ENCODE measurements around the gene MAGEF1.

DNA sequence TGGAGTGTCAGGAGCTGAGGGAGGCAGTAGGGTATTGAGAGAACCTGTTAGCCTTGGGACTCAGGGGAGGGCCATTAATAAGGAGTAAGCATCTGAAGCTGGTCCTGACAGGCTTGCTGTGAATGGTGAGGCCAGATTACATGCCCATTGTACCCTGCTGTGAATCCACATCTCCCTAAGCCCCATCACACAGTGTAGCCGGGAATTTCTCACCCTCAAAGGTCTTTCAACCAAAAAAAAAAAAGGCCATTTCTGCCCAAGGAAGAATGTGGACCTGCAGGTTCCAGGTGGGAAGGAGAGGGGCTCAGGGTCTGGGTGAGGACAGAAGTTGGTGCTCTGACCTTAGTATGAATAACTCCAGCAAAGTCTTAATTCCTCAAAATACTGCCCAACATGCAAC is 37.2 kb downstream of the MAGEF1 start:
- TF ChIP-seq EZH2 (IDR thresholded peaks at IDR 0.05; ENCODE audit: low read depth, unreplicated experiment): no peak
- TF ChIP-seq, protein P1, sequence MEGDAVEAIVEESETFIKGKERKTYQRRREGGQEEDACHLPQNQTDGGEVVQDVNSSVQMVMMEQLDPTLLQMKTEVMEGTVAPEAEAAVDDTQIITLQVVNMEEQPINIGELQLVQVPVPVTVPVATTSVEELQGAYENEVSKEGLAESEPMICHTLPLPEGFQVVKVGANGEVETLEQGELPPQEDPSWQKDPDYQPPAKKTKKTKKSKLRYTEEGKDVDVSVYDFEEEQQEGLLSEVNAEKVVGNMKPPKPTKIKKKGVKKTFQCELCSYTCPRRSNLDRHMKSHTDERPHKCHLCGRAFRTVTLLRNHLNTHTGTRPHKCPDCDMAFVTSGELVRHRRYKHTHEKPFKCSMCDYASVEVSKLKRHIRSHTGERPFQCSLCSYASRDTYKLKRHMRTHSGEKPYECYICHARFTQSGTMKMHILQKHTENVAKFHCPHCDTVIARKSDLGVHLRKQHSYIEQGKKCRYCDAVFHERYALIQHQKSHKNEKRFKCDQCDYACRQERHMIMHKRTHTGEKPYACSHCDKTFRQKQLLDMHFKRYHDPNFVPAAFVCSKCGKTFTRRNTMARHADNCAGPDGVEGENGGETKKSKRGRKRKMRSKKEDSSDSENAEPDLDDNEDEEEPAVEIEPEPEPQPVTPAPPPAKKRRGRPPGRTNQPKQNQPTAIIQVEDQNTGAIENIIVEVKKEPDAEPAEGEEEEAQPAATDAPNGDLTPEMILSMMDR (conservative IDR thresholded peaks at IDR 0.05; ENCODE audit: low read depth in 2 of 2): no peak
- TF ChIP-seq, protein P2, sequence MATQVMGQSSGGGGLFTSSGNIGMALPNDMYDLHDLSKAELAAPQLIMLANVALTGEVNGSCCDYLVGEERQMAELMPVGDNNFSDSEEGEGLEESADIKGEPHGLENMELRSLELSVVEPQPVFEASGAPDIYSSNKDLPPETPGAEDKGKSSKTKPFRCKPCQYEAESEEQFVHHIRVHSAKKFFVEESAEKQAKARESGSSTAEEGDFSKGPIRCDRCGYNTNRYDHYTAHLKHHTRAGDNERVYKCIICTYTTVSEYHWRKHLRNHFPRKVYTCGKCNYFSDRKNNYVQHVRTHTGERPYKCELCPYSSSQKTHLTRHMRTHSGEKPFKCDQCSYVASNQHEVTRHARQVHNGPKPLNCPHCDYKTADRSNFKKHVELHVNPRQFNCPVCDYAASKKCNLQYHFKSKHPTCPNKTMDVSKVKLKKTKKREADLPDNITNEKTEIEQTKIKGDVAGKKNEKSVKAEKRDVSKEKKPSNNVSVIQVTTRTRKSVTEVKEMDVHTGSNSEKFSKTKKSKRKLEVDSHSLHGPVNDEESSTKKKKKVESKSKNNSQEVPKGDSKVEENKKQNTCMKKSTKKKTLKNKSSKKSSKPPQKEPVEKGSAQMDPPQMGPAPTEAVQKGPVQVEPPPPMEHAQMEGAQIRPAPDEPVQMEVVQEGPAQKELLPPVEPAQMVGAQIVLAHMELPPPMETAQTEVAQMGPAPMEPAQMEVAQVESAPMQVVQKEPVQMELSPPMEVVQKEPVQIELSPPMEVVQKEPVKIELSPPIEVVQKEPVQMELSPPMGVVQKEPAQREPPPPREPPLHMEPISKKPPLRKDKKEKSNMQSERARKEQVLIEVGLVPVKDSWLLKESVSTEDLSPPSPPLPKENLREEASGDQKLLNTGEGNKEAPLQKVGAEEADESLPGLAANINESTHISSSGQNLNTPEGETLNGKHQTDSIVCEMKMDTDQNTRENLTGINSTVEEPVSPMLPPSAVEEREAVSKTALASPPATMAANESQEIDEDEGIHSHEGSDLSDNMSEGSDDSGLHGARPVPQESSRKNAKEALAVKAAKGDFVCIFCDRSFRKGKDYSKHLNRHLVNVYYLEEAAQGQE (IDR thresholded peaks at IDR 0.05; ENCODE audit: unreplicated experiment): no peak
- TF ChIP-seq CREB1 (CRISPR knock-in tag; IDR thresholded peaks at IDR 0.05; ENCODE audit: low read depth): no peak
- TF ChIP-seq EZH2phosphoT487 (IDR thresholded peaks at IDR 0.05; ENCODE audit: unreplicated experiment): no peak
- no peak for TF ChIP-seq POLR2AphosphoS5 (IDR thresholded peaks at IDR 0.05; ENCODE audit: low read depth)
- TF ChIP-seq ZNF331 (CRISPR knock-in tag; IDR thresholded peaks at IDR 0.05; ENCODE audit: low read depth): no peak
- TF ChIP-seq, protein P3, sequence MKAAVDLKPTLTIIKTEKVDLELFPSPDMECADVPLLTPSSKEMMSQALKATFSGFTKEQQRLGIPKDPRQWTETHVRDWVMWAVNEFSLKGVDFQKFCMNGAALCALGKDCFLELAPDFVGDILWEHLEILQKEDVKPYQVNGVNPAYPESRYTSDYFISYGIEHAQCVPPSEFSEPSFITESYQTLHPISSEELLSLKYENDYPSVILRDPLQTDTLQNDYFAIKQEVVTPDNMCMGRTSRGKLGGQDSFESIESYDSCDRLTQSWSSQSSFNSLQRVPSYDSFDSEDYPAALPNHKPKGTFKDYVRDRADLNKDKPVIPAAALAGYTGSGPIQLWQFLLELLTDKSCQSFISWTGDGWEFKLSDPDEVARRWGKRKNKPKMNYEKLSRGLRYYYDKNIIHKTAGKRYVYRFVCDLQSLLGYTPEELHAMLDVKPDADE (IDR thresholded peaks at IDR 0.05): no peak
- no peak for TF ChIP-seq ZNF114 (CRISPR knock-in tag; IDR thresholded peaks at IDR 0.05)
- TF ChIP-seq, protein P4, sequence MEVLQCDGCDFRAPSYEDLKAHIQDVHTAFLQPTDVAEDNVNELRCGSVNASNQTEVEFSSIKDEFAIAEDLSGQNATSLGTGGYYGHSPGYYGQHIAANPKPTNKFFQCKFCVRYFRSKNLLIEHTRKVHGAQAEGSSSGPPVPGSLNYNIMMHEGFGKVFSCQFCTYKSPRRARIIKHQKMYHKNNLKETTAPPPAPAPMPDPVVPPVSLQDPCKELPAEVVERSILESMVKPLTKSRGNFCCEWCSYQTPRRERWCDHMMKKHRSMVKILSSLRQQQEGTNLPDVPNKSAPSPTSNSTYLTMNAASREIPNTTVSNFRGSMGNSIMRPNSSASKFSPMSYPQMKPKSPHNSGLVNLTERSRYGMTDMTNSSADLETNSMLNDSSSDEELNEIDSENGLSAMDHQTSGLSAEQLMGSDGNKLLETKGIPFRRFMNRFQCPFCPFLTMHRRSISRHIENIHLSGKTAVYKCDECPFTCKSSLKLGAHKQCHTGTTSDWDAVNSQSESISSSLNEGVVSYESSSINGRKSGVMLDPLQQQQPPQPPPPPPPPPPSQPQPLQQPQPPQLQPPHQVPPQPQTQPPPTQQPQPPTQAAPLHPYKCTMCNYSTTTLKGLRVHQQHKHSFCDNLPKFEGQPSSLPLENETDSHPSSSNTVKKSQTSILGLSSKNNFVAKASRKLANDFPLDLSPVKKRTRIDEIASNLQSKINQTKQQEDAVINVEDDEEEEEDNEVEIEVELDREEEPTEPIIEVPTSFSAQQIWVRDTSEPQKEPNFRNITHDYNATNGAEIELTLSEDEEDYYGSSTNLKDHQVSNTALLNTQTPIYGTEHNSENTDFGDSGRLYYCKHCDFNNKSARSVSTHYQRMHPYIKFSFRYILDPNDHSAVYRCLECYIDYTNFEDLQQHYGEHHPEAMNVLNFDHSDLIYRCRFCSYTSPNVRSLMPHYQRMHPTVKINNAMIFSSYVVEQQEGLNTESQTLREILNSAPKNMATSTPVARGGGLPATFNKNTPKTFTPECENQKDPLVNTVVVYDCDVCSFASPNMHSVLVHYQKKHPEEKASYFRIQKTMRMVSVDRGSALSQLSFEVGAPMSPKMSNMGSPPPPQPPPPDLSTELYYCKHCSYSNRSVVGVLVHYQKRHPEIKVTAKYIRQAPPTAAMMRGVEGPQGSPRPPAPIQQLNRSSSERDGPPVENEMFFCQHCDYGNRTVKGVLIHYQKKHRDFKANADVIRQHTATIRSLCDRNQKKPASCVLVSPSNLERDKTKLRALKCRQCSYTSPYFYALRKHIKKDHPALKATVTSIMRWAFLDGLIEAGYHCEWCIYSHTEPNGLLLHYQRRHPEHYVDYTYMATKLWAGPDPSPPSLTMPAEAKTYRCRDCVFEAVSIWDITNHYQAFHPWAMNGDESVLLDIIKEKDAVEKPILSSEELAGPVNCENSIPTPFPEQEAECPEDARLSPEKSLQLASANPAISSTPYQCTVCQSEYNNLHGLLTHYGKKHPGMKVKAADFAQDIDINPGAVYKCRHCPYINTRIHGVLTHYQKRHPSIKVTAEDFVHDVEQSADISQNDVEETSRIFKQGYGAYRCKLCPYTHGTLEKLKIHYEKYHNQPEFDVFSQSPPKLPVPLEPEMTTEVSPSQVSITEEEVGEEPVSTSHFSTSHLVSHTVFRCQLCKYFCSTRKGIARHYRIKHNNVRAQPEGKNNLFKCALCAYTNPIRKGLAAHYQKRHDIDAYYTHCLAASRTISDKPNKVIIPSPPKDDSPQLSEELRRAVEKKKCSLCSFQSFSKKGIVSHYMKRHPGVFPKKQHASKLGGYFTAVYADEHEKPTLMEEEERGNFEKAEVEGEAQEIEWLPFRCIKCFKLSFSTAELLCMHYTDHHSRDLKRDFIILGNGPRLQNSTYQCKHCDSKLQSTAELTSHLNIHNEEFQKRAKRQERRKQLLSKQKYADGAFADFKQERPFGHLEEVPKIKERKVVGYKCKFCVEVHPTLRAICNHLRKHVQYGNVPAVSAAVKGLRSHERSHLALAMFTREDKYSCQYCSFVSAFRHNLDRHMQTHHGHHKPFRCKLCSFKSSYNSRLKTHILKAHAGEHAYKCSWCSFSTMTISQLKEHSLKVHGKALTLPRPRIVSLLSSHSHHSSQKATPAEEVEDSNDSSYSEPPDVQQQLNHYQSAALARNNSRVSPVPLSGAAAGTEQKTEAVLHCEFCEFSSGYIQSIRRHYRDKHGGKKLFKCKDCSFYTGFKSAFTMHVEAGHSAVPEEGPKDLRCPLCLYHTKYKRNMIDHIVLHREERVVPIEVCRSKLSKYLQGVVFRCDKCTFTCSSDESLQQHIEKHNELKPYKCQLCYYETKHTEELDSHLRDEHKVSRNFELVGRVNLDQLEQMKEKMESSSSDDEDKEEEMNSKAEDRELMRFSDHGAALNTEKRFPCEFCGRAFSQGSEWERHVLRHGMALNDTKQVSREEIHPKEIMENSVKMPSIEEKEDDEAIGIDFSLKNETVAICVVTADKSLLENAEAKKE (CRISPR knock-in tag; IDR thresholded peaks at IDR 0.05): no peak
- no peak for TF ChIP-seq JUNB (IDR thresholded peaks at IDR 0.05; ENCODE audit: unreplicated experiment)
